Stomach (tissue), 4 donors: ENCODE measurements around the gene TMEM181.

Source experiments
- EP300 ChIP-seq: sonication (generic); formaldehyde crosslinking; IDR thresholded peaks from one replicate; pipeline ENCODE4 v1.6.1; 2017; ENCODE audit warnings: antibody characterized with exemption
- POLR2A ChIP-seq, 4 donors: fragments of 450-650 bp; IDR thresholded peaks; one replicate each; pipeline ENCODE4 v1.6.1; 2016; ENCODE audit warnings: antibody characterized with exemption in 4 of 4, control low read depth in 2 of 4, mild to moderate bottlenecking in 1 of 4, moderate library complexity in 1 of 4
- POLR2AphosphoS5 ChIP-seq, 3 donors: sonication (generic); formaldehyde crosslinking; IDR thresholded peaks; one replicate each; pipeline ENCODE4 v1.6.1; 2016; ENCODE audit warnings: antibody characterized with exemption in 3 of 3
- TF ChIP-seq, protein P1 (sequence below), 7 experiments: fragments of 450-650 bp in 4 of 7; fragments of 200-600 bp in 3 of 7; sonication (generic) in 3 of 7; IDR thresholded peaks; one replicate each; pipeline ENCODE4 v1.5.1; 2016 to 2019; ENCODE audit warnings: antibody characterized with exemption in 7 of 7, control low read depth in 2 of 7, mild to moderate bottlenecking in 1 of 7

- TF ChIP-seq, protein P1, sequence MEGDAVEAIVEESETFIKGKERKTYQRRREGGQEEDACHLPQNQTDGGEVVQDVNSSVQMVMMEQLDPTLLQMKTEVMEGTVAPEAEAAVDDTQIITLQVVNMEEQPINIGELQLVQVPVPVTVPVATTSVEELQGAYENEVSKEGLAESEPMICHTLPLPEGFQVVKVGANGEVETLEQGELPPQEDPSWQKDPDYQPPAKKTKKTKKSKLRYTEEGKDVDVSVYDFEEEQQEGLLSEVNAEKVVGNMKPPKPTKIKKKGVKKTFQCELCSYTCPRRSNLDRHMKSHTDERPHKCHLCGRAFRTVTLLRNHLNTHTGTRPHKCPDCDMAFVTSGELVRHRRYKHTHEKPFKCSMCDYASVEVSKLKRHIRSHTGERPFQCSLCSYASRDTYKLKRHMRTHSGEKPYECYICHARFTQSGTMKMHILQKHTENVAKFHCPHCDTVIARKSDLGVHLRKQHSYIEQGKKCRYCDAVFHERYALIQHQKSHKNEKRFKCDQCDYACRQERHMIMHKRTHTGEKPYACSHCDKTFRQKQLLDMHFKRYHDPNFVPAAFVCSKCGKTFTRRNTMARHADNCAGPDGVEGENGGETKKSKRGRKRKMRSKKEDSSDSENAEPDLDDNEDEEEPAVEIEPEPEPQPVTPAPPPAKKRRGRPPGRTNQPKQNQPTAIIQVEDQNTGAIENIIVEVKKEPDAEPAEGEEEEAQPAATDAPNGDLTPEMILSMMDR (IDR thresholded peaks at IDR 0.05) = no peak
- no peak for TF ChIP-seq POLR2AphosphoS5 (IDR thresholded peaks at IDR 0.05)
- TF ChIP-seq POLR2A (IDR thresholded peaks at IDR 0.05) = no peak
- no peak for TF ChIP-seq EP300
These were observed 5.7 kb downstream of the TMEM181 start for GRCh38 chr6:158565482-158566040.
